ENCODE results near the gene SDE2.
"Not testable (repeated sequence)": the region's sequence is repeated elsewhere in the genome, so short reads cannot be mapped to it uniquely, and the experiment has no call there.

The SDE2 gene

DNA sequence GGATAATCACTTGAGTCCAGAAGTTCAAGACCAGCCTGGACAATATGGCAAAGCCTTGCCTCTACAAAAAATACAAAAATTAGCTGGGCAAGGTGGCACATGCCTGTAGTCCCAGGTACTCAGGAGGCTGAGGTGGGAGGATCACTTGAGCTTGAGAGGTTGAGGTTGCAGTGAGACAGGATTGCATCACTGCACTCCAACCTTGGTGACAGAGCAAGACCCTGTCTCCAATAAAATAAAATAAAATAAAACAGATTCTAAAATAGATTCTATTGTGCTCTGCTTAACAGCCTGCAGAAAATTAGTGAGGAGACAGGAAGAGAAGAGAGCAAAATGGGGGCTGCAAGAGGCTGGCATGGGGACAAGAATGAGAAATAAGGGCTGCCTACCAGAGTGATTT, 7.5 kb upstream of the SDE2 start:
- DNase-seq (ENCODE audit: low read depth, low spot score) = no peak

DNA sequence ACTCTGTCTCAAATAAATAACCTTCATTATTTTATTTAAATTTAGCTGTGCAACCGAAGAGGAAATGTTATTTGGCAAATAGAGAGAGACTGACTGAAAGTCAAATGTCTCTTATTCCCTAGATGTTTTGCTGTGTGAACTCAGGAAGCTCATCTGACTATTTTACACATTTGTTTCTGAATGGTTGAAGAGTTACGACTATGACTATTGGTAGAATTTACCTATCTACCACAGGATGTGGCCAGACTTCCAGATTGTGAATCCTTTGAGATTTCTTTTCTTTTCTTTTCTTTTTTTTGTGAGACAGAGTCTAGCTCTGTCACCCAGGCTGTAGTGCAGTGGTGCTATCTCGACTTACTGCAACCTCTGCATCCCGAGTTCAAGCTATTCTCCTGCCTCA, 5.3 kb upstream of the SDE2 start:
- no peak for DNase-seq (ENCODE audit: low read depth, low spot score)

DNA sequence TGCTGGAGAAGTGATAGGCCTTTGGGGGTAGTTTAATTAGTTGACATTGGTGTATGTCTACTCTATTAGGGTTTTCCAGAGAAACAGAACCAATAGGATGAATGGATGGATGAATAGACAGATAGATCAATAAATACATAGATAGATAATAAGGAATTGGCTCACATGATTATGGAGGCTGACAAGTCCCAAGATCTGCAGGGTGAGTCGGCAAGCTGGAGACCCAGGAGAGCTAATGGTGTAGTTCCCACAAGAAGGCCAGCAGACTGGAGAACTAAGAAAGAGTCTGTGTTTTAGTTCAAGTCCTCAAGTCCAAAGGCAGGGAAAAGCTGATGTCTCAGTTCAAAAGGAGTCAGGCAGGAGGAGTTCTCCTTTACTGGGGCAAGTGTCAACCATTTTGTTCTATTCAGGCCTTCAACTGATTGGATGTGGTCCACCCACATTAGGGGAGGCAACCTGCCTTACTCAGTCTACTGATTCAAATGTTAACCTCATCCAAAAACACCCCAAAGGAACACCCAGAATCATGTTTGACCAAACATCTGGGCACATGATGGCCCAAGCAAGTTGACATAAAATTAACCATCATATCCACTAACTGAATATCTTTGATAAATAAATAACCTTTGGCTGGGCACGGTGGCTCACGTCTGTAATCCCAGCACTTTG, 4.5 kb upstream of the SDE2 start:
- no peak for DNase-seq (ENCODE audit: low read depth, low spot score)

DNA sequence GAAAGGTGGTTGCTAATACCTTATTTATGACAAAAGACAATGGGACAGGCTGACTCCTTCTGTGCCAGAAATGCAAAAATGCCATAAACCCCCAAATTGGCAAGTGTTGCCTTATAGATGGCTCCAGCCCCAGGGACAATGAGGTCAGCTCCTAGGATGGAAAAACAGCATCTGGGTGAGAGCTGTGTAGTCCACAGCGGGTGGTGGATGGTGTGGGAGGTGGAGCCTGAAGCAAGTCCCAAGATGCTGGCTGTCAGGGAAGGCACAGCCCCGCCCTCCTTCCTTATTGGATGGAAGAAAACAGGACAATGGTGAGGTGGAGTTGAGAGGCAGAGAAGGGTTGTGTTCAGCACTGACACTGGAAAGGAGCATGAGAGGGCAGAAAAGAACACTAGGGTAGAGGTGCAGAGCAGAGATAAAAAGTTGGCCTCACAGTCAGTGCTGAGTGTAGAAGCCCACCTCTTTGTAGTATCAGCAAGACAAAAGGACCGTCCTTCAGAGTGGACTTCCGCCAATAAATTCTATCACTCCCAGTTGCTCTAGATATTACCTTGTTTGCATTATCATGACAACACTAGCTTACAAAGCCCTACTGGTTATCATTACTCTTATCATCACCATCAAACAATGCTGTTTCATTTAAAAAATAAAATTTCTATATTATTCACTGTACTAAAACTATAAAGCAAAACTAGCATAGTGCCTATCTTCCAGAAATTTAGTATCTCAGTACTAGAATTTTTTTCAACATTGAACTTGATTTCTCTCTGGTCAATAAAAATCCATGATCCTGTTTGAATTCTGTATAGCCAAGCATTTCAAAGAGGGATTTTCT, 3.7 kb upstream of the SDE2 start:
- DNase-seq (ENCODE audit: low read depth, low spot score) = peak; percentile 94

DNA sequence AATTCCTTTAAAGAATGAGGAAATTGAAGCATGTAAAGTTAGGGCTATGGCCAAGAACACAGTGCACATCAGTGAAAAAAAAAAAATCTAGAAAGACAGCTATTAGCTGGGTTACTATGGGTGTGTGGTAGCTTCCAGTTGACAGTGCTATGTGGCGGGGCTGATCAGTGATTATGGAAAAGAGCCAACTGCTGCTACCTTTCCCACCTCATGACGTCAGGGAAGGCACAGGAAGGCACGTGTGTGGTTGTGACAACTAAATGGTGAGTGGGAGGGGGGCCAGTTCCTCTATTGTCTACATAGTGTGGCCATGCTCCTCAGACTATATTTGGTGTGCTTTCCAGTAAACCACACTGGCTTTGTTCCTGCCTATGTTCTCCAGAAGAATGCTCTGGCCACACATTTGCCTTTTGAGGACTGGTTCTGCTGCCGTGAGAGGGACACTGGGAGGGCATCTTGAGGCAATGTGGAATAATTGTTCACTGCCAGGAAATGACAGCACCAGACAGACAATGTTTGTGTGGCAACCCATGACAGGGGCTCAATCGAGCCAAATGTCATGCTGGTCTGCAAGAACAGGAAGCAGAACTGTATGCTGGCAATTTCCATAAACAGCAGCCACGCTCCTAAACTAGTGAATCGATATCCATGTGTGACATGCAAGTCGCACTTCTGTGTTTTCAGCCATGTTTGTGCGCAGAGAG, 3.0 kb upstream of the SDE2 start:
- peak; percentile 30 for DNase-seq (ENCODE audit: low read depth, low spot score)

DNA sequence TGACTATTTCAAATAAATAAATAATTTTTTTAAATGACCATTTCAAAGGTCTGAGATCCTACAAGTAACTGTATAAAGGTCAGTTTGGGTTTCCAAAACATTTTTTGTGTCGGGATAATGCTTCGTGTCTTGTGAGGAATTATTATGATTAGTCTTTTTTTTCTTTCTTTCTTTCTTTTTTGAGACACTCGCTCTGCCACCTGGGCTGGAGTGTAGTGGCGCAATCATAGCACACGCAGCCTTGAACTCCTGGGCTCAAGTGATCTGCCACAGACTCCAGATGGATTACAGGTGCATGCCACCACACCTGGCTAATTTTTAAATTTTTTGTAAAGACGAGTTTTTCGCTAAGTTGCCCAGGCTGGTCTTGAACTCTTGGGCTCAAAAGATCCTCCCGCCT, 1.9 kb upstream of the SDE2 start:
- DNase-seq (ENCODE audit: low read depth, low spot score) = no peak

DNA sequence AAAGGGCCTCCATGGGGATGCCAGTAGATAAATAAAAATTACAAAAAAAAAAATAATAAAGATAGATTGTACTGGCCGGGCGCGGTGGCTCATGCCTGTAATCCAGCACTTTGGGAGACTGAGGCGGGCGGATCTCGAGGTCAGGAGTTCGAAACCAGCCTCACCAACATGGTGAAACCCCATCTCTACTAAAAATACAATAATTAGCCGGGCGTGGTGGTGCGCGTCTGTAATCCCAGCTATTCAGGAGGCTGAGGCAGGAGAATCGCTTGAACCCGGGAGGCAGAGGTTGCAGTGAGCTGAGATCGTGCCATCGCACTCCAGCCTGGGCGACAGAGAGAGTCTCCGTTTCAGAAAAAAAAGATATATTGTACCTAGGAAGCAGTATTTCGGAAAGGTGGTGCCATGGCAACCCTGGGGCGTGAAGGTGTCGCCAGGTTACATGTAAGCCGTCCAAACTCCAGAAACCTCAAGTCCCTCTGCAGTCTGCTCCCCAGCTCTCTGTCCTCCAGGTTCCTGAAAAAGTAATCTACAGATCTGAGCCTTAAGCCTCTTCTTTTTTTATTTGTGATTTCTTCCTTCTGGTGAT, 1.4 kb upstream of the SDE2 start:
- DNase-seq (ENCODE audit: low read depth, low spot score) = not testable (repeated sequence)

DNA sequence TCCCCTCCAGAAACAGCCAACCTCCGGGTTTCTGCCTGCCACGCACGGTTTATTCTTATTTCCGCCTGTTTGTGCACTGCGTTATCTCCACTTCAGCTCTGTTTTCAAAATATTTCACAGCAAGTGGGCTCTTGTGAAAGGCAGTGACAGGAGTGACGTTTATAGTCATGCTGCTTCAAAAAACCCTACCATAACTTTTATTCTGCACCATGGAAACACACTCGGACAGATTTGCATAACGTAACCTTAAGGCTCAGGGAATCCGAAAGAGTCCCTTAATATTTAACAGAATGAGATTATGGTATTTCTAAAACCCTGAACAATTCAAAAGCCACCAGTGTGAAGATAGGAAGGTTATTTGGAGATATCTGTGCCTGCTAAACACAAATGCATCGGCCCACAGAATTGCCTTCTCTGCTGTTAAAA, 782 bp upstream of the SDE2 start:
- DNase-seq (ENCODE audit: low read depth, low spot score) = no peak

DNA sequence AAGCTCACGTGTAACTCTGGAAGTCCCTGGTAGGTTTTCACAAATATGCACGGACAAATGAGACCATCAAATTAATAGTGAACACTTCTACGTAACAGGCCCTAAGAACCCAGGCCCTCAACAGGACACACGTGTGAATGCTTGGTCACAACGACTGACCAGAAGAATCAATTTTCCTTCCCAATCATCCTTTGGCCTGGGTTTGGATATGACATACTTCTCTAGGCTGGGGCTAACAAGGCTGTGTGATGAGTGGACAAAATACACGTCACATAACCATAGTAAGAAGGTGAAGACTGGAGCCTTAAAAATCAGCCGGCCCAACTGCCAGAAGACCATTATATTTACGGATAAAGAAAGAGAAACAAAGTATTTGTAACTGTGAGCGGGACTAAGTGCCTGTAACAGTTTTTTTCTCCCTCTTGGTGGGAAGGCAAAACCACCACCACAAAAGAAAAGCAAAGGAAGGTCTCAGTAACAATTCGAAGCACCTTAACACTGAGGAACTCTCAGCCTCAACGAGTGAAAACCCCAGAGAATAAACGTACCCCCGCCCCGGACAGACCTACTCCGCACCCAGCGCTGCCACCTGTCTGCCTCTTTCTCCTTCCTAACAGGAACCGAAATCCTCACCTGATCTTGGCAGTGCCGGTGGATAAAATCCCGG, 450 bp downstream of the SDE2 start:
- no peak for DNase-seq (ENCODE audit: low read depth, low spot score)

DNA sequence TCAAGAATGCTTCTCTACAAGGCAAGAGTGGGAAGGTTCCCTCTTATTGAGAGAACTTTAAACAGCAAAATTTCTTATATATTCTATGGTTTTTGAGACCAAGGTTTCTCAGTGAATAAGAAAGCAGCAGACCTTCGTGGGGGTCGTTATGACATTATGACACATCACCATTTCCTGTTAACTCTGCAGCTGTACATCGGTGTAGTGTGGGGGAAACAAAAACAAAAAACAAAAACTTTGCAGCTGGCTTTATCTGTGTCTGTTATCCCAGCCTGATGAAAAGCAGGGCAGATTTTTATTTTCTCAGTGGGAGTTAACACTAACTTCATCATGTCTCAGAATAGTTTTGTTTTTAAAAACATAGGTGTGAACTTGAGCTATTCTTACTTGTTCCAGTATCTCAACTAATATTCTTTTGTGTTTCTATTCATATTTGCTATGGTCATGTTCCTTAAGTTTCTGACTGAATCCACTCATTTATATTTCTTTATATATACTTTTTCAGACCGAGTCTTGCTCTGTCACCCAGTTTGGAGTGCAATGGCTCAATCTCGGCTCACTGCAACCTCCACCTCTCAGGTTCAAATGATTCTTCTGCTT, 2.1 kb downstream of the SDE2 start:
- no peak for DNase-seq (ENCODE audit: low read depth, low spot score)

DNA sequence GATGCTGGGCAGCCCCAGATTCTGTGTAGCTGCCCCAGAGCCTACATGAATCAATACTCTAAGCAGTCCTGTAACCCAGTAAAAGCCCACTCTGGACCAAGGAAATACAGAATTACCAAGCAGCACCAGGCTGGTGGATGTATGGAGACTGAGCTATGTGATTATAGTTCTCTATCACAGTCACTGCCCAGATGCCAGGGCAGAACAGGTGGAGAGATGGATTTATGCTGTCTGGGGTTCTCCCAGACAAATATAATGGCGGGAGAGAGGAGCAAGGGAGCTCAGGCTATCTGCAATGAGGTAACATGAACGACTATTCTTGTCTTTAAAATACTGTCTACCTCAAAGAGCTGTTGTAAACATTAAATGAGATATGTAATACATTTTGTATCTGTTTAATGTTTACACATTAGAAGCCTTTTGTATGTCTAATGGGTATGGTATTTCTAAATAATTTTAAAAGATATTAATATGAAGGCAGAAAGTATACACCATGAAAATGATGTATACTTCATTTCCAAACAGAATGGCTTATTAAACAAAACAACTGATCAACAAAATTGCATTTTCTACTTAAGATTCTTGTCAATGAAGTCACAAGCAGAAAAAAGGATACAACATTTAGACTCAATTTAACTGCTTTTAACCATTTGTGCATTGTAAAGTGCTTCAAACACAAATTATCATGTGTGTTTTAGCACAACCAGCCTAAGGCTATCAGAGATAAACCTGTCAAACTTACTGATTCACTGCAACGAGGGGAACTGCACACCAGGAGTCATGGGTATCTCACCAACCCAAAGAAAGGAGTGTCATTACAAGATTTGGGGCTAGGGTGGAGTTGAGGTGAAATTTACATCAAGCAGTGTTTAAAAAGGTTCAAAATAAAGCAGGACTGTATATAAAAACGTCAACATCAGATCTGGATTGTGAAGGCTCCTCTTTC, 3.0 kb downstream of the SDE2 start:
- no peak for DNase-seq (ENCODE audit: low read depth, low spot score)

DNA sequence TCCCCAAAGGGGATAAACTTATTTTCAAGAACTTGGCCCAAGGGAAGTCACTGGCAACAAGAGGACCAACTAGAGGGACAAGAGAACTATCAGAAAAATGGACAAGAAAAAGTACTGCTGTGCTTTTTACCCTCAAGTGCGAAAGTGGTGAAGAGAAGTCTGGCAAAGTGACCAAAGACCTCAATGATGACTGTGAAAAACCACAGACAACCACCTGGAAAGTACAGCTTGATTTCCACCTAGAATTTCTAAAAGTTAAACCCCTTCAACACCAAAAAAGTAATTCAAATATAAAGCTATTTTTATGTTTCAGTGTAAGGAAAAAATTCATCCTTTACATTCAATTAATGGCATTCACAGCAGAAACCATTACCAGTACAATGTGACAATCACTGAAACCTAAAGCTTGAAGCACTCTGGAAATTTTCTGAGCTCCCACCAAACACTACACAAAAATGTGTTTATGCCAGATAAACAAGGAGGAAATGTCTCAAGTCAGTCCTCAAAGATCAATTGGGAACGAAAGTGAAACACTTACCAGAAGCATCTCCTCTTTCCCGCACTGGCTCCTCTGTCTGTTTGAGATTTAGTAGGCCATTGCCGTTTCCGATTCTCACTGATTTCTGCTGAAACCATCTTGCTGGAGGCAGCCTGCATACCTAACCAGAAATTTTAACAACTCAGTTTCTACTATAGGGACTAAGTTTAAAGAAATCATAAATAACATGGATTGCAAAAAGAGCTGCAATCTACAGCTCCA, 8.3 kb downstream of the SDE2 start:
- DNase-seq (ENCODE audit: low read depth, low spot score) = no peak

DNA sequence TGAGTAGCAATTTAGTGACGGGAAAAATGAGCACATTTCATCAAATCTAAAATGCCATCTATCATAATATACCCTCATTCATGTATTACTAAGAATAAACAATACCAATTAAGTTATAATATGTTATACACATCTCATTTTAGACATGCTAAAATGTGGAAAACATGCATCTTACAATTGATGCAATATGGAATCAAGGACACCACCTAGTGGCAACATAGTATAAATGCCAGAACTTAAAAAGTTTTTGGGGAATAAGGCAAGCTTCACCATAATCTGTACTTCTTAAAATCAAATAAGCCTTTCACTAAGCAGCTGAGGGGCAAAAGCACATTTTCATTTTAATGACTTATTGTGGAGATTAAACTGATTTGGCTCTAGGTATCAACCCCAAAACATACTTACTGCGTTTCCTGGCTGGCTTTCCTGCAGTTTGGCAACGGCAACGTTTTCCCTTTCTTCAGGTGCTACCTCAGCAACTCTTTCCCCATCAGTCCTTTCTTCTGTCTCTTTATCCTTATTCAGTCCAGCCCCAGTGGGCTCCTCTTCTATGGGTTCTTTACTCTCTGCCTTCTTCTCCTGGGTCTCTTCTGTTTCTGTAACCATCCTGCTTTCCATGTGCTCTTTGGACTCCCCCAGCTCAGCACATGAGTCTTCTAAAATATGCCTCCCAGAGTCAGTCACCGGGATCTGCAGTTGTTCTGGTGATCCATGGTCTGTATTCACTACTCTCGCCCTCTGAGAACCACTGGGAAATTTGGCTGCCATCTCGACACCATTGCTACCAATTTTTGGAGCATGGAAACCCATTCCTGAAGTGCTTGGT, 11.4 kb downstream of the SDE2 start:
- no peak for DNase-seq (ENCODE audit: low read depth, low spot score)

DNA sequence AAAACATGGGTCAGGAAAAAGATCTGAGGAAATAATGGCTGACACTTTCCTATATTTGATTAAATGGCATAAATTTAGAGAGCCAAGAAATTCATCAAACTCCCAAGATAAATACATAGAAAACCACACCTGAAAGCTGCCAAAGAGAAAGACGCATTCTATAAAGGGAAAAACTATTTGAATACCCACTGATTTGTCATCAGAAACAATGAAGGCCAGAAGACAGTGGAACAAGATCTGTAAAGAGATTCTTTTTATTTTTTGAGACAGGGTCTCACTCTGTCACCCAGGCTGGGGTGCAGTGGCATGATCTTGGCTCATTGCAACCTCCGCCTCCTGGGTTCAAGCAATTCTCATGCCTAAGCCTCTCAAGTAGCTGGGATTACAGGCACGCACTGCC, 17.4 kb downstream of the SDE2 start:
- DNase-seq (ENCODE audit: low read depth, low spot score) = no peak

DNA sequence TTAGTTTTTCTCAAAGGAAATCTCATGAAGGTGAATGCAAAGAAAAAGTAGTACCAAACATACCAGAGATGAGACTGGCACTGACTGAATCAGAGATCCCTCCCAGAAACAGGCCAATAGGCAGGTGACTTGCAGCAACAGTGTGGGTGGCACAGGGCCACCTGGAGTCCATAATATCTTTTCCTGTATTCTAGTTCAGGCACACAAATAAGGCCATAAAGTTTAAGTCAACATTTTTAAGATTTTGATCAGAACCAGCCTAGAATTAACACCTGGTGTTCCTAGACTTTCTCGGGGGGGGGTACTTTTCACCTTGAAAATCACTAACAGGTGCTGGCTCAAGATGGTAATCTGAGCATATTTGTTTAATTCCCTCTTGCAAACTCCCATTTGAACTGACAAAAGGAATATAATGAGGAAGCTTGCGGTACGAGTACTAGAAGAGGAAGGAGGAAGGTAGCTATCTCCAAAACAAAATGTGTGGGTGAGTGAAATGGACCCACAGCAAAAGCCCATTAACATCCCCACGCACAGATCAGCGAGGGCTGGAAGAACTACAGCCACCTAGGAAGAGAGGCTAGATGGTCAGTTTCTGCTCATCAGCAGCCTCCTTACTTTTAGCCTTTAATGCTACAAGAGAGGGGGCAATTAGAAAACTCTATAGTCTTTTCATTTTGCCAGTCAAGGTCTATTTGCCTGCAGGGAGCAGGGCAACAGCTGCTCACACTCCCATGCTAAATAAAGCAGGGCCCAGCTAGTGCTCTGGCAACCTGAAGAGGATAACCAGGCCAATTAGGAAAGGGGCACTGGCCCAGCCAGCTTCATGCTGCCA, 18.9 kb downstream of the SDE2 start:
- DNase-seq (ENCODE audit: low read depth, low spot score) = no peak

DNA sequence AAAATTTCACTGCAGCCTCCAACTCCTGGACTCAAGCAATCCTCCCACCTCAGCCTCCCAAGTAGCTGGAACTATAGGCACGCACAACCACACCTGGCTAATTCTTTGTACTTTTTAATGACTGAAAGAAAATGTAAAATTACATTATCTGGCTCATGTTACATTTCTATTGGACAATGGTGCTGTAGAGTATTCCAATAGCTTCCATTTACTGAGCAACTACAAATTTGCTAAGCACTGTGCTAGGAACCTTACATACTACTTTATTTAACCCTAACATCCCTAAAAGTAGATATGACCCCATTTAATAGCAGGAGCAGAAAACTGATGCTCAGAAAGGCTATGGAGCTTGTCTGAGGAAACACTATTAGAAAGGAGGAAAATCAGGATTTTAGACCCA, 19.7 kb downstream of the SDE2 start:
- DNase-seq (ENCODE audit: low read depth, low spot score) = no peak

DNA sequence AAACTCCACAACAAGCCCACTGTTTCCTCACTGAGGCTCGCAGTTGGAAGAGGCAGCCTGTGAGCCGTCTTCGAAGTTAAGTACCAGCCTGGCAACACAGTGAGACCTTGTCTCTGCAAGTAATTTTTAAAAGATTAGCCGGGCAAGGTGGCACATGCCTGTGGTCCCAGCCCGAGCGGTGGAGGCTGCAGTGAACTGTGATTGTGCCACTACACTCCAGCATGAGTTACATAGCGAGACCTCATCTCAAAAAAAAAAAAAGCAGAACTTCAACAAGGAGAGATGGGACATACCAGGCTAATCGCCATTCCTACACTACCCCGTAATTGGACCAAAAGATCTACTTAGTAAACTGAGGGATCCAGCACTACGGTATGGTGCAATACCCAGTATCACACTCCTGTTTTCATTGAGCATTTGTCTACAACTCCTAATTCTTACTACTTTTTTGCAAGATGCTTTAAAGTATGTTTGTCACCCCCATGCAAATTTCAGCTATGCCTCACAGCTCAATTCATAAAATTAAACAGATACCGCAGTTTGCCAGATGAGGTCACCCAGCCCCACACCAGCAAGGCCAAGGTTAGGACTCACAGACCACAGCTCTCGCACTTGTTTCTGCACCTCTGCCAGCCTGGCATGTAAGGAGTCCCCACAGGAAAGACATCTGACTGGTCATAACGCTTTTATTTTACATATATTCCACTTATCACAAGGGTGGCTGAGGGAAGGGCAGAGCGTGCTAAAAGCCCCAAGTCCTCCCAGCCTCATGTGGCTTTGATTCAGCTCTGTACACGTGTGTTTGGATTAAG, 21.0 kb downstream of the SDE2 start:
- no peak for DNase-seq (ENCODE audit: low read depth, low spot score)

Measured in ELF-1 (cell line).